Suprapubic skin (tissue), 4 donors: ENCODE results near the gene GPC4. TPM values are rescaled to one million over a fixed set of nuclear protein-coding genes. Genes with fewer than 3 reads are reported as not detected.

Experiments used
- DNase-seq, 2 donors: peaks; one replicate each; pipeline ENCODE4 v3.0.0-alpha.2; 2019; ENCODE audit warnings: low spot score in 2 of 2
- H3K27ac ChIP-seq: fragments of 200-600 bp; sonication (generic); one replicate; pipeline ENCODE4 v1.5.1; 2019
- H3K27me3 ChIP-seq: fragments of 200-600 bp; sonication (generic); one replicate; pipeline ENCODE4 v1.5.1; 2019
- H3K36me3 ChIP-seq: fragments of 200-600 bp; sonication (generic); one replicate; pipeline ENCODE4 v1.5.1; 2019
- H3K4me1 ChIP-seq: fragments of 200-600 bp; sonication (generic); one replicate; pipeline ENCODE4 v1.5.1; 2019
- H3K4me3 ChIP-seq: fragments of 200-600 bp; sonication (generic); one replicate; pipeline ENCODE4 v1.5.1; 2019; ENCODE audit warnings: mild to moderate bottlenecking
- H3K9me3 ChIP-seq: fragments of 200-600 bp; sonication (generic); one replicate; pipeline ENCODE4 v1.5.1; 2019
- EP300 ChIP-seq: sonication (generic); formaldehyde crosslinking; IDR thresholded peaks from one replicate; pipeline ENCODE4 v1.6.1; 2017; ENCODE audit warnings: antibody characterized with exemption
- POLR2A ChIP-seq, 2 donors: fragments of 450-650 bp; IDR thresholded peaks; one replicate each; pipeline ENCODE4 v1.6.1; 2017; ENCODE audit warnings: antibody characterized with exemption in 2 of 2, mild to moderate bottlenecking in 2 of 2, moderate library complexity in 2 of 2
- POLR2AphosphoS5 ChIP-seq, 3 donors: sonication (generic); formaldehyde crosslinking; IDR thresholded peaks; one replicate each; pipeline ENCODE4 v1.6.1; 2017; ENCODE audit warnings: antibody characterized with exemption in 3 of 3
- WGBS: methylation state at CpG from one replicate; pipeline ENCODE4 v1.1.5; 2018; 5-methylcytosine and 5-hydroxymethylcytosine counted together
- total RNA-seq, 4 donors: library from RNA; depleted of rRNA; stranded (reverse); fragments of >200 nt; gene quantifications; one replicate each; pipeline ENCODE4 v1.1.0, GENCODE V29; 2016
- TF ChIP-seq, protein P1 (sequence below), 2 donors: fragments of 200-600 bp in 1 of 2; fragments of 450-650 bp in 1 of 2; sonication (generic) in 1 of 2; IDR thresholded peaks; one replicate each; pipeline ENCODE4 v1.5.1; 2016 to 2019; ENCODE audit warnings: antibody characterized with exemption in 2 of 2, mild to moderate bottlenecking in 1 of 2, moderate library complexity in 1 of 2

The GPC4 gene
- total RNA-seq, 4 donors from 2014 or later: 2.3 to 4.1 (median 3.1) TPM

- no peak overlapping the region for H3K4me3 ChIP-seq
- H3K27me3 ChIP-seq: no peaks in the 10 kb centered on the region
- TF ChIP-seq POLR2AphosphoS5 (IDR thresholded peaks at IDR 0.05) (no peak), EP300 (no peak), POLR2A (IDR thresholded peaks at IDR 0.05) (no peak)
- TF ChIP-seq, protein P1, sequence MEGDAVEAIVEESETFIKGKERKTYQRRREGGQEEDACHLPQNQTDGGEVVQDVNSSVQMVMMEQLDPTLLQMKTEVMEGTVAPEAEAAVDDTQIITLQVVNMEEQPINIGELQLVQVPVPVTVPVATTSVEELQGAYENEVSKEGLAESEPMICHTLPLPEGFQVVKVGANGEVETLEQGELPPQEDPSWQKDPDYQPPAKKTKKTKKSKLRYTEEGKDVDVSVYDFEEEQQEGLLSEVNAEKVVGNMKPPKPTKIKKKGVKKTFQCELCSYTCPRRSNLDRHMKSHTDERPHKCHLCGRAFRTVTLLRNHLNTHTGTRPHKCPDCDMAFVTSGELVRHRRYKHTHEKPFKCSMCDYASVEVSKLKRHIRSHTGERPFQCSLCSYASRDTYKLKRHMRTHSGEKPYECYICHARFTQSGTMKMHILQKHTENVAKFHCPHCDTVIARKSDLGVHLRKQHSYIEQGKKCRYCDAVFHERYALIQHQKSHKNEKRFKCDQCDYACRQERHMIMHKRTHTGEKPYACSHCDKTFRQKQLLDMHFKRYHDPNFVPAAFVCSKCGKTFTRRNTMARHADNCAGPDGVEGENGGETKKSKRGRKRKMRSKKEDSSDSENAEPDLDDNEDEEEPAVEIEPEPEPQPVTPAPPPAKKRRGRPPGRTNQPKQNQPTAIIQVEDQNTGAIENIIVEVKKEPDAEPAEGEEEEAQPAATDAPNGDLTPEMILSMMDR (IDR thresholded peaks at IDR 0.05): no peak
- no peaks in the 10 kb centered on the region for H3K9me3 ChIP-seq
- H3K36me3 ChIP-seq: no peaks in the 10 kb centered on the region
- no peaks in the 10 kb centered on the region for H3K4me1 ChIP-seq
- no peak overlapping the region for H3K27ac ChIP-seq
- DNase-seq: no peak
Observed at GRCh38 chrX:133305348-133305747, 109.9 kb downstream of the GPC4 start.

- Histone ChIP-seq H3K36me3 (no peaks in the 10 kb centered on the region), H3K4me3 (no peak overlapping the region), H3K9me3 (no peaks in the 10 kb centered on the region), H3K27me3 (no peaks in the 10 kb centered on the region), H3K4me1 (no peaks in the 10 kb centered on the region), H3K27ac (no peak overlapping the region)
- TF ChIP-seq, protein P1 (IDR thresholded peaks at IDR 0.05): no peak
- TF ChIP-seq POLR2AphosphoS5 (IDR thresholded peaks at IDR 0.05) (no peak), EP300 (no peak), POLR2A (IDR thresholded peaks at IDR 0.05) (no peak)
- no peak for DNase-seq
- WGBS: 90% methylated on average over 10 of the region's 10 CpGs
Observed at GRCh38 chrX:133302775-133303445, 112.4 kb downstream of the GPC4 start.

DNA sequence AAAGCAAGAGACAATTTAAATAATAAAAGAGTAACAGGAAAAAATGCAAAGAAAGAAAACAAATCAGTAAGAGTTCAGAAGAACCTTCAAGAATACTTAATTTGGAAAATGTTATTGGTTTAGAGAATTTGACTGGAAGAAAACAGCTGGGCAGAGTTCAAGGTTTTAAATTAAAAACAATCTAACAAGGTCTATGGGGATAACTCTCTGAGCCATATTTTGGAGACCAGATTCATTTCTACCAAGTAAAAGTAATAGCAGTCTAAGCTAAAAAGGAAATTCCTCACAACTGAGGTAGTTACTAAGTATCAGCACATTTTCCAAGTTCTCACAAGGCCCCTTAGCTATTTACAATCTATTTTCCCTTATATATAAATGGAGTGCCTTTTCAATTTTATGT, 114.7 kb downstream of the GPC4 start:
- no peak overlapping the region for H3K27ac ChIP-seq

GRCh38 chrX:133297284-133297683, 118.0 kb downstream of the GPC4 start:
- 38% methylated on average over 1 of the region's 1 CpG for WGBS
- Histone ChIP-seq H3K27ac (no peak overlapping the region), H3K4me3 (no peak overlapping the region), H3K36me3 (no peaks in the 10 kb centered on the region), H3K4me1 (no peaks in the 10 kb centered on the region), H3K9me3 (no peaks in the 10 kb centered on the region), H3K27me3 (no peaks in the 10 kb centered on the region)
- no peak for DNase-seq
- TF ChIP-seq POLR2AphosphoS5 (IDR thresholded peaks at IDR 0.05): no peak
- TF ChIP-seq, protein P1 (IDR thresholded peaks at IDR 0.05): no peak
- TF ChIP-seq EP300: no peak
- TF ChIP-seq POLR2A (IDR thresholded peaks at IDR 0.05): no peak

More for the DNA sequence above, 114.7 kb downstream of the GPC4 start:
- Histone ChIP-seq H3K9me3 (no peaks in the 10 kb centered on the region), H3K4me1 (no peaks in the 10 kb centered on the region), H3K36me3 (no peaks in the 10 kb centered on the region), H3K27me3 (no peaks in the 10 kb centered on the region), H3K4me3 (no peak overlapping the region)
- no peak for DNase-seq
- TF ChIP-seq POLR2A (IDR thresholded peaks at IDR 0.05) (no peak), EP300 (no peak), POLR2AphosphoS5 (IDR thresholded peaks at IDR 0.05) (no peak)
- TF ChIP-seq, protein P1 (IDR thresholded peaks at IDR 0.05): no peak

DNA sequence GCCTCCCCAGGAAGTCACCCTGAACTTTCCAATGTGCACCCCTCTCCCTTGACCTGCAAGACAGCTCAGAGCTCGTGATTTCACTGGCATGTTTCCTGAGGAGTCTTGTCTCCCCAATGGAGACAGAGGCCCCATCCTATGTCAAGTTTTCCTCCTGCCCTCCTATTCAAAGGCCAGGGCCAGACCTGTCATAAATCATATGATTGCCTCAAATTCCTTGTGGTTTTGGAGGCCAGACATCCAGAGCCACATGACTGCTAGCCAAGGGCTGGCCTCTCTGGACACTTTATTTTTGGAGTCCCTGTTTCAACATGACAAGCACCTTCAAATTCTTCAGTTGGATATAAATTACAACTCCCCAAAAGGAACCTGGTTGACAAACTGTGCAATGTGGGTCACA, 121.2 kb downstream of the GPC4 start:
- DNase-seq: no peak
- H3K4me3 ChIP-seq: no peak overlapping the region
- H3K27me3 ChIP-seq: no peaks in the 10 kb centered on the region
- no peaks in the 10 kb centered on the region for H3K36me3 ChIP-seq
- no peaks in the 10 kb centered on the region for H3K4me1 ChIP-seq
- whole genome bisulfite sequencing: 36% methylated on average over 1 of the region's 1 CpG
- H3K9me3 ChIP-seq: no peaks in the 10 kb centered on the region
- no peak overlapping the region for H3K27ac ChIP-seq
- TF ChIP-seq EP300 (no peak), POLR2A (IDR thresholded peaks at IDR 0.05) (no peak), POLR2AphosphoS5 (IDR thresholded peaks at IDR 0.05) (no peak)
- TF ChIP-seq, protein P1 (IDR thresholded peaks at IDR 0.05): no peak
